ENCODE data around the gene CTNND2. TPM values are rescaled to one million over a fixed set of nuclear protein-coding genes. Genes with fewer than 3 reads are reported as not detected.
"Not testable (repeated sequence)": the region's sequence is repeated elsewhere in the genome, so short reads cannot be mapped to it uniquely, and the experiment has no call there.

Gene CTNND2
- total RNA-seq, 1 experiment from 2014 or later = not detected

DNA sequence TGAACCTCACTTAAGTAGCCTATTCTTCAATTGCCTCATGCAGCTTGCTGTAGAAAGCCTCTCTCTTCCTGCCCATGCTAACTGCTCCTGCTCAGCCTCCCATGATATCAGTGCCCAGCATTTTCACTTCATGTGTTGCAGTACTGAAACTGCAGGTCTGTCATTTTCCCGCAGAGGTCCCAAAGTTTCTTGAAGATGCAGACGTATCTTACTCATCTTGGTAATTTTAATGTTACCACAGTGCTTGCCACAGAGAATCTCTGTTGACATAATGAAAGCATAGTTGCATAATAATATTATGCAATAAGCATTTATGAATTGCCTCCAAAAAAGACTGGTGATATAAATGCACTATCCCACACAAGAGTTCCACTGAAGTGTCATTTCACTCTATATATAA is 582.1 kb downstream of the CTNND2 start:
- POLR2A ChIA-PET (ENCODE audit: low non-redundant PET) = no interaction called here
- BruUV-seq (replicated peaks) = no TSS peak
- H3K9me3 ChIP-seq (ENCODE audit: low read depth, low read length, poor library complexity, severe bottlenecking) = peaks cover 2% of the 10 kb centered on the region
- H3K36me3 ChIP-seq (ENCODE audit: insufficient read depth, low read length, poor library complexity, severe bottlenecking) = no peaks in the 10 kb centered on the region
- H3K27ac ChIP-seq (ENCODE audit: low read depth, low read length, poor library complexity, severe bottlenecking) = no peak overlapping the region
- H3K4me1 ChIP-seq (ENCODE audit: insufficient read depth, low read length, poor library complexity, severe bottlenecking) = no peaks in the 10 kb centered on the region
- intact Hi-C loops (cut with micrococcal nuclease; ENCODE audit: unreplicated experiment) = no loop called here
- H3K27me3 ChIP-seq (replicated peaks; ENCODE audit: insufficient read depth, low read depth, low read length, poor library complexity) = no peaks in the 10 kb centered on the region
- CTCF ChIA-PET = no interaction called here
- no peak overlapping the region for H3K4me3 ChIP-seq (ENCODE audit: low read depth, low read length, poor library complexity, severe bottlenecking)
- no peak for TF ChIP-seq EZH2 (IDR thresholded peaks at IDR 0.05; ENCODE audit: borderline replicate concordance, low read depth, low read length, poor library complexity, severe bottlenecking)
- DNase-seq (ENCODE audit: low spot score) = no peak

DNA sequence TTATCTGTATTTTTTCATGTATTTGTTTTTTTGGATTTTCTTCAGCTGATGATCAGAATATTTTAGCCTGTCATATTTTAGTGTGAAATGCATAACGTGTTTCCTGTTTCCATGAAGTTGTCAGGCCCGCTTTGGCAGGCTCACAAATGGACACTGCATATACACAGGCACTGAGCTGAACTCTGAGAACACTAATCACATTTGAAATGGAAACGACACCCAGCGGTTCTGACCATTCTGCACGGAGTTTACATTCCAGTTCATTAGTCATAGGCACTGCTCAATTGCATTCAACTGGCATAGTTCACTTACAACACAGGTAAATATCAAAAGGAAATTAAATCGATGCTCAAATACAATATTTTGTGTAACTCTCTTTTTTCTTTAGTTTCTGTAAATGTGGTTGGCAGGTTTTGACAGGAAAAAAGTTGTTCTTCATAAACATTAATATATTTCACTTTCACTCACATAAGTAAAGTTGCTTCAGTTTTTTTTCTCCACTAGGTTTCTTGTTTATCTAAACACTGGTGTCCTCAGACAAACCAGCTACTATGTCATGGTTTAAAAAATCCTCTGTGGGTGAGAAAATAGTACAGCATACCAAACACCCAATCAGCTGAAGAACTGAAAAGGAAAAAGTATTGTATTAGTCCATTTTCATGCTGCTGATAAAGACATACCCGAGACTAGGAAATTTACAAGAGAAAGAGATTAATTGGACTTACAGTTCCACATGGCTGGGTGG is 584.2 kb downstream of the CTNND2 start:
- no peak for DNase-seq (ENCODE audit: low spot score)
- POLR2A ChIA-PET (ENCODE audit: low non-redundant PET) = no interaction called here
- no peak overlapping the region for H3K4me3 ChIP-seq (ENCODE audit: low read depth, low read length, poor library complexity, severe bottlenecking)
- no peak overlapping the region for H3K27ac ChIP-seq (ENCODE audit: low read depth, low read length, poor library complexity, severe bottlenecking)
- TF ChIP-seq EZH2 (IDR thresholded peaks at IDR 0.05; ENCODE audit: borderline replicate concordance, low read depth, low read length, poor library complexity, severe bottlenecking) = no peak
- TF ChIP-seq, protein P1, sequence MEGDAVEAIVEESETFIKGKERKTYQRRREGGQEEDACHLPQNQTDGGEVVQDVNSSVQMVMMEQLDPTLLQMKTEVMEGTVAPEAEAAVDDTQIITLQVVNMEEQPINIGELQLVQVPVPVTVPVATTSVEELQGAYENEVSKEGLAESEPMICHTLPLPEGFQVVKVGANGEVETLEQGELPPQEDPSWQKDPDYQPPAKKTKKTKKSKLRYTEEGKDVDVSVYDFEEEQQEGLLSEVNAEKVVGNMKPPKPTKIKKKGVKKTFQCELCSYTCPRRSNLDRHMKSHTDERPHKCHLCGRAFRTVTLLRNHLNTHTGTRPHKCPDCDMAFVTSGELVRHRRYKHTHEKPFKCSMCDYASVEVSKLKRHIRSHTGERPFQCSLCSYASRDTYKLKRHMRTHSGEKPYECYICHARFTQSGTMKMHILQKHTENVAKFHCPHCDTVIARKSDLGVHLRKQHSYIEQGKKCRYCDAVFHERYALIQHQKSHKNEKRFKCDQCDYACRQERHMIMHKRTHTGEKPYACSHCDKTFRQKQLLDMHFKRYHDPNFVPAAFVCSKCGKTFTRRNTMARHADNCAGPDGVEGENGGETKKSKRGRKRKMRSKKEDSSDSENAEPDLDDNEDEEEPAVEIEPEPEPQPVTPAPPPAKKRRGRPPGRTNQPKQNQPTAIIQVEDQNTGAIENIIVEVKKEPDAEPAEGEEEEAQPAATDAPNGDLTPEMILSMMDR (conservative IDR thresholded peaks at IDR 0.05; ENCODE audit: low read depth, low read length) = no peak
- H3K36me3 ChIP-seq (ENCODE audit: insufficient read depth, low read length, poor library complexity, severe bottlenecking) = no peaks in the 10 kb centered on the region
- CTCF ChIA-PET = no interaction called here
- intact Hi-C loops (cut with micrococcal nuclease; ENCODE audit: unreplicated experiment) = no loop called here
- H3K27me3 ChIP-seq (replicated peaks; ENCODE audit: insufficient read depth, low read depth, low read length, poor library complexity) = no peaks in the 10 kb centered on the region
- BruUV-seq (replicated peaks) = no TSS peak
- no peaks in the 10 kb centered on the region for H3K4me1 ChIP-seq (ENCODE audit: insufficient read depth, low read length, poor library complexity, severe bottlenecking)
- H3K9me3 ChIP-seq (ENCODE audit: low read depth, low read length, poor library complexity, severe bottlenecking) = peaks cover 4% of the 10 kb centered on the region

DNA sequence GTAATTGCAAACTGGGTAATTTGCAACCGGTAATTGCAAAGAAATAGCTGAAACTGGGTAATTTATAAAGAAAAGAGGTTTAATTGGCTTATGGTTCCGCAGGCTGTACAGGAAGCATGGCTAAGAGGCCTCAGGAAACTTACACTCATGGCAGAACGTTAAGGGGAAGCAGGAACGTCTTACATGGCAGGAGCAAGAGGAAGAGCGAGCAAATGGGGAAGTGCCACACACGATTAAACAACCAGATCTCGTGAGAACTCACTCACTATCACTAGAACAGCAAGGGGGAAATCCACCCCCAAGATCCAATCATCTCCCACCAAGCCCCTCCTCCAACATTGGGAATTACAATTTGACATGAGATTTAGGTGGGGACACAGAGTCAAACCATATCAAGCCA is 590.6 kb downstream of the CTNND2 start:
- H3K27me3 ChIP-seq (replicated peaks; ENCODE audit: insufficient read depth, low read depth, low read length, poor library complexity); BruUV-seq (replicated peaks); H3K4me3 ChIP-seq (ENCODE audit: low read depth, low read length, poor library complexity, severe bottlenecking); CTCF ChIA-PET; DNase-seq (ENCODE audit: low spot score); H3K4me1 ChIP-seq (ENCODE audit: insufficient read depth, low read length, poor library complexity, severe bottlenecking); intact Hi-C loops (cut with micrococcal nuclease; ENCODE audit: unreplicated experiment); H3K27ac ChIP-seq (ENCODE audit: low read depth, low read length, poor library complexity, severe bottlenecking); H3K36me3 ChIP-seq (ENCODE audit: insufficient read depth, low read length, poor library complexity, severe bottlenecking); POLR2A ChIA-PET (ENCODE audit: low non-redundant PET): not testable (repeated sequence)
- H3K9me3 ChIP-seq (ENCODE audit: low read depth, low read length, poor library complexity, severe bottlenecking) = peaks cover 12% of the 10 kb centered on the region

DNA sequence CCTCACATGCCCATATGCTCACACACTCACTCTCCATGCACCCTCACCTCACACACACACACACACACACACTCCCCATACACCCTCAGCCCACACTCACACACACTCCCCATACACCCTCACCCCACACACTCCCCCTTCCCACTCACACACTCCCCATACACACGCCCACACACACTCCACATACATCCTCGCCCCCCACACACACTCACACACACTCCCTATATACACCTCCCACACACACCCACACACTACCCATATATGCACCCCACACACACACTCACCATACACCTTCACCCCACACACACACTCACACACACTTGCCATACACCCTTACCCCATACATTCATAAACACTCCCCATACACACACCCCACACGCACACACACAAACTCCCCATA is 592.5 kb downstream of the CTNND2 start:
- POLR2A ChIA-PET (ENCODE audit: low non-redundant PET) = no interaction called here
- no peaks in the 10 kb centered on the region for H3K27me3 ChIP-seq (replicated peaks; ENCODE audit: insufficient read depth, low read depth, low read length, poor library complexity)
- no peak for DNase-seq (ENCODE audit: low spot score)
- H3K9me3 ChIP-seq (ENCODE audit: low read depth, low read length, poor library complexity, severe bottlenecking) = peaks cover 9% of the 10 kb centered on the region
- H3K27ac ChIP-seq (ENCODE audit: low read depth, low read length, poor library complexity, severe bottlenecking) = no peak overlapping the region
- BruUV-seq (replicated peaks) = no TSS peak
- H3K36me3 ChIP-seq (ENCODE audit: insufficient read depth, low read length, poor library complexity, severe bottlenecking) = no peaks in the 10 kb centered on the region
- H3K4me1 ChIP-seq (ENCODE audit: insufficient read depth, low read length, poor library complexity, severe bottlenecking) = no peaks in the 10 kb centered on the region
- intact Hi-C loops (cut with micrococcal nuclease; ENCODE audit: unreplicated experiment) = no loop called here
- TF ChIP-seq, protein P1 (conservative IDR thresholded peaks at IDR 0.05; ENCODE audit: low read depth, low read length) = no peak
- no peak for TF ChIP-seq EZH2 (IDR thresholded peaks at IDR 0.05; ENCODE audit: borderline replicate concordance, low read depth, low read length, poor library complexity, severe bottlenecking)
- CTCF ChIA-PET = no interaction called here
- no peak overlapping the region for H3K4me3 ChIP-seq (ENCODE audit: low read depth, low read length, poor library complexity, severe bottlenecking)

Measured in A673 (cell line).